ENCODE data around the gene RIPK4. TPM values are rescaled to one million over a fixed set of nuclear protein-coding genes. Genes with fewer than 3 reads are reported as not detected.

The RIPK4 gene
- total RNA-seq, 1 experiment from 2014 or later: 67.4 TPM

GRCh38 chr21:41739011-41739410 is 27.8 kb downstream of the RIPK4 start:
- POLR2A ChIA-PET: no interaction called here

GRCh38 chr21:41737651-41738324 is 29.1 kb downstream of the RIPK4 start:
- POLR2A ChIA-PET: interaction anchor here (0.6 kb wide), 1 partner anchor 48 kb away, joined by 17 read pairs; no protein-coding TSS in a partner anchor

More at GRCh38 chr21:41739011-41739410, 27.8 kb downstream of the RIPK4 start:
- no peak for DNase-seq (ENCODE audit: low read depth, low spot score)
- Histone ChIP-seq H3K9me3 (ENCODE audit: control insufficient read depth, insufficient read depth, low read depth, low read length) (peaks cover 5% of the 10 kb centered on the region; the same call in 1 of the 2 replicates), H3K4me1 (ENCODE audit: control insufficient read depth, insufficient read depth, low read length) (peaks cover 7% of the 10 kb centered on the region), H3K36me3 (ENCODE audit: control insufficient read depth, insufficient read depth, low read length) (peaks cover 17% of the 10 kb centered on the region), H3K4me3 (ENCODE audit: low read depth in 2 of 2, low read length in 2 of 2) (no peak overlapping the region), H3K27ac (ENCODE audit: low read length) (no peak overlapping the region), H3K27me3 (ENCODE audit: control insufficient read depth, insufficient read depth, low read length) (no peaks in the 10 kb centered on the region)
- TF ChIP-seq CTCF (IDR thresholded peaks at IDR 0.05) (no peak), REST (IDR thresholded peaks at IDR 0.05; ENCODE audit: insufficient read depth in 1 of 2, low read depth in 2 of 2, low read length in 1 of 2) (no peak), SIN3A (IDR thresholded peaks at IDR 0.05; ENCODE audit: borderline replicate concordance, insufficient read depth, low read depth, low read length) (no peak), POLR2AphosphoS5 (IDR thresholded peaks at IDR 0.05; ENCODE audit: low read depth, low read length) (no peak), TCF7L2 (IDR thresholded peaks at IDR 0.05; ENCODE audit: low read depth, low read length) (no peak)
- intact Hi-C loops (cut with micrococcal nuclease; ENCODE audit: unreplicated experiment): no loop called here
- CTCF ChIA-PET: no interaction called here
- no peak for ATAC-seq
- BruUV-seq (replicated peaks): no TSS peak
- in situ Hi-C loops (cut with HindIII; ENCODE audit: low pct_unique_long_range_greater_than_20kb, low sequenced_read_pairs): no loop called here

GRCh38 chr21:41736423-41736822 is 30.4 kb downstream of the RIPK4 start:
- no peak for DNase-seq (ENCODE audit: low read depth, low spot score)
- POLR2A ChIA-PET: interaction anchor here (0.6 kb wide), 1 partner anchor 51 kb away, joined by 3 read pairs; no protein-coding TSS in a partner anchor
- Histone ChIP-seq H3K27ac (ENCODE audit: low read length) (peak overlapping the region; percentile 42), H3K4me1 (ENCODE audit: control insufficient read depth, insufficient read depth, low read length) (peaks cover 7% of the 10 kb centered on the region), H3K9me3 (ENCODE audit: control insufficient read depth, insufficient read depth, low read depth, low read length) (peaks cover 5% of the 10 kb centered on the region; the same call in 1 of the 2 replicates), H3K4me3 (ENCODE audit: low read depth in 2 of 2, low read length in 2 of 2) (no peak overlapping the region), H3K27me3 (ENCODE audit: control insufficient read depth, insufficient read depth, low read length) (no peaks in the 10 kb centered on the region), H3K36me3 (ENCODE audit: control insufficient read depth, insufficient read depth, low read length) (peaks cover 8% of the 10 kb centered on the region; the same call in 1 of the 2 replicates)
- CTCF ChIA-PET: no interaction called here
- BruUV-seq (replicated peaks): no TSS peak
- intact Hi-C loops (cut with micrococcal nuclease; ENCODE audit: unreplicated experiment) (no loop called here), in situ Hi-C loops (cut with HindIII; ENCODE audit: low pct_unique_long_range_greater_than_20kb, low sequenced_read_pairs) (no loop called here)
- TF ChIP-seq CTCF (IDR thresholded peaks at IDR 0.05) (no peak), POLR2AphosphoS5 (IDR thresholded peaks at IDR 0.05; ENCODE audit: low read depth, low read length) (peak; percentile 70)
- ATAC-seq: peak; percentile 37

More at GRCh38 chr21:41737651-41738324, 29.1 kb downstream of the RIPK4 start:
- H3K27ac ChIP-seq (ENCODE audit: low read length): 0 out of 2 replicates have a peak overlapping the region, but pooled peaks have one; percentile 29
- no peak for DNase-seq (ENCODE audit: low read depth, low spot score)
- CTCF ChIA-PET: interaction anchor here (0.6 to 0.7 kb wide), 2 partner anchors 12 to 130 kb away, joined by 3 to 8 read pairs; no protein-coding TSS in a partner anchor
- H3K4me1 ChIP-seq (ENCODE audit: control insufficient read depth, insufficient read depth, low read length): peaks cover 7% of the 10 kb centered on the region
- H3K4me3 ChIP-seq (ENCODE audit: low read depth in 2 of 2, low read length in 2 of 2): no peak overlapping the region
- peaks cover 13% of the 10 kb centered on the region for H3K36me3 ChIP-seq (ENCODE audit: control insufficient read depth, insufficient read depth, low read length)
- no TSS peak for BruUV-seq (replicated peaks)
- no peak for TF ChIP-seq SIN3A (IDR thresholded peaks at IDR 0.05; ENCODE audit: borderline replicate concordance, insufficient read depth, low read depth, low read length)
- no peak for ATAC-seq
- no peaks in the 10 kb centered on the region for H3K27me3 ChIP-seq (ENCODE audit: control insufficient read depth, insufficient read depth, low read length)
- intact Hi-C loops (cut with micrococcal nuclease; ENCODE audit: unreplicated experiment) (no loop called here), in situ Hi-C loops (cut with HindIII; ENCODE audit: low pct_unique_long_range_greater_than_20kb, low sequenced_read_pairs) (no loop called here)
- peaks cover 5% of the 10 kb centered on the region; the same call in 1 of the 2 replicates for H3K9me3 ChIP-seq (ENCODE audit: control insufficient read depth, insufficient read depth, low read depth, low read length)

All from Panc1 (cell line).